Spleen (tissue), 7 donors: ENCODE measurements around the gene SRRM1.

Experiments
- CTCF ChIP-seq, 11 experiments: fragments of 200-600 bp in 7 of 11; fragments of 450-650 bp in 4 of 11; sonication (generic) in 4 of 11; IDR thresholded peaks in 8 of 11; conservative IDR thresholded peaks in 3 of 11; 1 replicate in 7 of 11; 2 replicates in 4 of 11; pipeline versions ENCODE4 v1.4.0 to v1.8.0; 2016 to 2021; ENCODE audit warnings: antibody characterized with exemption in 11 of 11, inconsistent platforms in 4 of 11, mild to moderate bottlenecking in 1 of 11
- POLR2A ChIP-seq, 3 donors: fragments of 450-650 bp; IDR thresholded peaks; one replicate each; pipeline ENCODE4 v1.5.1; 2017; ENCODE audit warnings: antibody characterized with exemption in 3 of 3, mild to moderate bottlenecking in 1 of 3
- donor health status: DM: no; HTN: no; CAD: no; lungs with moderate emphysema.
- donor health status: DM: no; HTN: no; CAD: no.
- donor health status: DM: no; HTN: no; CAD: no.

- TF ChIP-seq CTCF (IDR thresholded peaks at IDR 0.05 in 8 of 11, conservative IDR thresholded peaks at IDR 0.05 in 3 of 11) (no peak), POLR2A (IDR thresholded peaks at IDR 0.05) (no peak)
These were observed 50.8 kb downstream of the SRRM1 start for GRCh38 chr1:24693827-24694379.
